ENCODE data around the gene LCN1.

LCN1 gene

DNA sequence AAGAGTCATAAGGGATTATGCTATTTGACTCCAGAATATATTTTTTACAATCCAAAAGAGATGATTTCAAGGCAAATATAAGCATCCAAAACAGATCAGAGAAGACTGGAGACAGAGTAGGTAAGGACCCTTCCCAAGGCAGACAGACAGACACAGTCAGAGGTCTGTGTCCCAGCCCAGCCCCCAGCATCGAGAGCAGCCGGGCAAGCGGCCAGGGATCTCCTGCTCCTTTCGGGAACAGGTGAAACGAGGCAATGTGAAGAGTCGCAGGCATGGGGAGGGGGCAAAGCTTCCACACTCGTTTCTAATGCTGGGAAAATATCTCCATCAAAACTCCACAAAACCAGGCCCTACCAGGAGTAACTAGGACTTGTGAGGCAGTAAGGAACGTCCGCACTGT is 46.1 kb downstream of the LCN1 start:
- DNase-seq (ENCODE audit: low spot score) = no peak

DNA sequence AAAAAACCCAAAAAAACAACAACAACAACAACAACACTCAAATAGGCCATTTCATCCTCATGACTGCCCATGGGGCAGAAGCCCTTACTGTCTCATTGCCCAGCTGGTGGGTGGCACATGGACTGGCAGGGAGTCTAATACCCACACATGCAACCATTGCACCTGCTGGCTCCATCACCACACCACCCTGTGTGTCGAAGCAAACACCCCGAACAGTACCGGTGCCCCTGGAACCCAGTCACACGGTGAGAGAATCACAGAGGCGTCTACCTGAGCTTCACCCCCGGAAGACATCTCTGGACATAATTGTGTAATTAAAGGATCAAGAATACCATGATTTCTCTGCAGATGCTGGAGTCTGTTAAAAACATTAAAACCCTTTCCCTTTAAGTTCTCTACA is 46.8 kb downstream of the LCN1 start:
- DNase-seq (ENCODE audit: low spot score) = no peak

DNA sequence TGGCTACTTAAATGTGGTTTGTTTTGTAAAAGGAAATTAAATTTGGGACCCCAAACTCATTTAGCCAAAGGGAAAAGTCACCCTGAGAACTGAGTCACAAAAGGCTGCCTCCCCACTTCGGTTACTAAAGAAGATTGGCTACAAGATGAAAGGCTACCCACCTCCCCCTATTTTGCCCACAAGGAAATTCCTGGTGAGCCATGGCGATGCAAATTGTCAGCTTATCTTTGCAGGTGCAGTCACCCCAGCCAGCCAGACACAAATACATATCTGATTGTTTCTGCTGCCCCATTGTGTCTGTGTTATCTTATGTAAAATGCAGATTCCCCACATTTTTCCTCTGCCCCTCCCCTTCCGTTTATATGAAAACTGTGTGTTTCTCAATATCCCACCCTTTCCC is 49.2 kb downstream of the LCN1 start:
- DNase-seq (ENCODE audit: low spot score) = no peak

DNA sequence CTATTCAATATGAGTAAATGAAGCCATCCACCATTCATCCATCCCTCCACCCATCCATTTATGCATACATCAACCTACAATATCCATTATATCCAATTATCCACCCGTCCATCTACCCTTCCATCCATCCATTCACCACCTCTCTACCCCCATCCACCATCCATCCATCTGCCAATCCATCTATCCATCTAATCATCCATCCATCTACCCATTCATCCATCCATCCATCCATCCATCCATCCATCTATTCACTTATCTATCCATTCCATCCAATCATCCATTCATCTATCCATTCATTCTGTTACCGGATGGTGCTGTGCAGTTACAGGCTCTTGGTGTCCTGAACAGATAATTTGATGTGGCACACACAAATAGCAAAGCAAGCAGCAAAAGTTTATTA is 51.0 kb downstream of the LCN1 start:
- no peak for DNase-seq (ENCODE audit: low spot score)

DNA sequence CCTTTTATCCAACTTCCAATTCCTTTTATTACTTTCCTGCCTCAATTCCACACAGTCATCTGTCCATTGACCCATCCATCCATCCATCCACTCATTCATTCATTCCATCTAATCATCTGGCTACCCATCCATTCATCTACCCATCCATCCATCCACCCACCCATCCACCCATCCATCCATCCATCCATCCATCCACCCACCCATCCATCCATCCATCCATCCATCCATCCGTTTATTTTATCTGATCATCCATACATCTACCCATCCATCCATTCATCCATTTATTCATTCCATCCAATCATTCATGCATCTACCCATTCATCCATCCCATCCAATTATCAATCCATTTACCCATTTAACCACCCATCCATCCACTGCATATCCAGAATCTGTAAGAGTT is 51.9 kb downstream of the LCN1 start:
- DNase-seq (ENCODE audit: low spot score) = no peak

DNA sequence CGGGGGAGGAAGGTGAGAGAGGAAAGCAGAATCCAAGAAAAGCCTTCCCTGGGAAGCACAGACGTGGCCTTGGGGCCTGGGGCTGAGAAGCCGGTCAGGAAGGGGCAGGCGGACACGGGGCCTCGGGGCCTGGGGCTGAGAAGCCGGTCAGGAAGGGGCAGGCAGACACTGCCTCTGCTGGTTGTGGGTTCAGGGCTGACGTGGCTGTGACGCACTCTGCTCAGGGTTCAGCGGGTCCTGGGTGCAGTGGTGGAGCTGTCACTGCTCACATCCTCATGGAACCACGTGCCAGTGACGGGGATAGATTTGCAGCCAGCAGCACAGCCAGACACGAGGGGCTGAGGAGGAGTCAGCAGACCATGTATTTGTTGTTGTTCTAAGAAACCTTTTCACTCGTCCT is 53.1 kb downstream of the LCN1 start:
- peak; percentile 7 for DNase-seq (ENCODE audit: low spot score)

DNA sequence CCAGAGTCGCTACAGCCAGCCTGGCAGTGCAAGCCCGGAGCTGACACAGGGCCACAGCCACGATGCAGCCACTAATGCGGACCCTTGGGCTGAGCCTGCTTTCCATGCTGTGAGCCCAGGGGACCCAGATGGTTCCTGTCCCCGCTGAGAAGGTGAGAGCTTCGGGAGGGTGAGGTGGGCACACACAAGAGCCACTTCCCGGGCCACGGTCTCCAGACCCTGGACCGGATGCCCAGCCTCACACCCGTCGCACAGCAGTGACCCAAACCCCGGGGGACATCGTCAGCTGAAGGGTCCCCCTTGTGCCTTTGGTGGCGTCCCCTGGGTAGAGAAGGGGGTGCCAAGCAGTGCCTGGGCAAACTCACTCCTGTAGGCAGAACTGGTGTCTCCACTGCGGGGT is 53.7 kb downstream of the LCN1 start:
- DNase-seq (ENCODE audit: low spot score) = peak; percentile 7

Measured in AG20443 (cell line).